ENCODE measurements around the gene FADS1.

The FADS1 gene

DNA sequence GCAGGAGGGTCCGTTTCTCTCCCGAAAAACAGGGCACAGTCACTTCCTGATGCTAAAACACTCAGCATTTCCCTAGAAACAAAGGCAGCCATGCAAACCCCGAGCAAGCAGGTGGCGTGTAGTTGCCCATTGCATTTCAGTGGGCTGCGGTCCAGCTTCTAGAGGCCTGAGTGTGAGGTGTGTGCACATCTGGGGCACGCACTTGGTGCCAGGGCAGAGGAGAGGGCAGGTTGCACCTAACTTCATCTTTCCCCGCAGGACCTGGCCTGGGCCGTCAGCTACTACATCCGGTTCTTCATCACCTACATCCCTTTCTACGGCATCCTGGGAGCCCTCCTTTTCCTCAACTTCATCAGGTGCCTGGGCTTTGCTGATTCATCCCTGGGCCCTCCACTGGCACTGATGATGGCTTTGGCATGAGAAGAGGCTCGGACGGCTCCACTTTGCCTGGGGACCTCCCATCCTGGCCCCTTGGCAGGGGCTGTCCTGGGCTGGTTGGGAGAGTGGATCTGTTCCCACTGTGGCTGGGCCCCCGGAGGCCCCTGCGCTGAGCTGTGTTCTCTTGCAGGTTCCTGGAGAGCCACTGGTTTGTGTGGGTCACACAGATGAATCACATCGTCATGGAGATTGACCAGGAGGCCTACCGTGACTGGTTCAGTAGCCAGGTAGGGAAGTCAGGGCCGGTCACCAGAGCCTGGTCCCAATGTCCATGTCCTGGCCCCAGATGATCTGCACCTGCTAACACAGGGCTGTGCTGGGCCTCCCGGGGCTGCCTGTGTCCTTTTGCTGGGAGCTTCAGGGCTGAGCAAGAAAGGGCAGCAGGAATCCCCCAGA, 46.1 kb upstream of the FADS1 start:
- ATAC-seq, result no peak
- TF ChIP-seq ZFP30 (CRISPR knock-in tag; IDR thresholded peaks at IDR 0.05), result no peak
- no peak for TF ChIP-seq GLIS3 (CRISPR knock-in tag; IDR thresholded peaks at IDR 0.05)
- no peak for TF ChIP-seq PPARA (CRISPR knock-in tag; IDR thresholded peaks at IDR 0.05; ENCODE audit: borderline replicate concordance)
- TF ChIP-seq, protein P1, sequence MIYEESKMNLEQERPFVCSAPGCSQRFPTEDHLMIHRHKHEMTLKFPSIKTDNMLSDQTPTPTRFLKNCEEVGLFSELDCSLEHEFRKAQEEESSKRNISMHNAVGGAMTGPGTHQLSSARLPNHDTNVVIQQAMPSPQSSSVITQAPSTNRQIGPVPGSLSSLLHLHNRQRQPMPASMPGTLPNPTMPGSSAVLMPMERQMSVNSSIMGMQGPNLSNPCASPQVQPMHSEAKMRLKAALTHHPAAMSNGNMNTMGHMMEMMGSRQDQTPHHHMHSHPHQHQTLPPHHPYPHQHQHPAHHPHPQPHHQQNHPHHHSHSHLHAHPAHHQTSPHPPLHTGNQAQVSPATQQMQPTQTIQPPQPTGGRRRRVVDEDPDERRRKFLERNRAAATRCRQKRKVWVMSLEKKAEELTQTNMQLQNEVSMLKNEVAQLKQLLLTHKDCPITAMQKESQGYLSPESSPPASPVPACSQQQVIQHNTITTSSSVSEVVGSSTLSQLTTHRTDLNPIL (CRISPR knock-in tag; IDR thresholded peaks at IDR 0.05; ENCODE audit: low read depth), result no peak
- no peak for TF ChIP-seq TCF4 (CRISPR knock-in tag; IDR thresholded peaks at IDR 0.05; ENCODE audit: borderline replicate concordance)
- TF ChIP-seq ZNF8 (CRISPR knock-in tag; IDR thresholded peaks at IDR 0.05), result no peak
- TF ChIP-seq OSR1 (CRISPR knock-in tag; IDR thresholded peaks at IDR 0.05), result no peak
- TF ChIP-seq RARB (CRISPR knock-in tag; IDR thresholded peaks at IDR 0.05), result no peak
- no peak for TF ChIP-seq CSDC2 (CRISPR knock-in tag; IDR thresholded peaks at IDR 0.05)
- no peak for TF ChIP-seq ESRRG (CRISPR knock-in tag; IDR thresholded peaks at IDR 0.05)
- TF ChIP-seq TSHZ2 (CRISPR knock-in tag; IDR thresholded peaks at IDR 0.05), result no peak
- TF ChIP-seq SNAI2 (CRISPR knock-in tag; IDR thresholded peaks at IDR 0.05), result no peak
- TF ChIP-seq POU6F1 (CRISPR knock-in tag; IDR thresholded peaks at IDR 0.05; ENCODE audit: borderline replicate concordance, low read depth), result no peak
- TF ChIP-seq ISL1 (CRISPR knock-in tag; IDR thresholded peaks at IDR 0.05), result no peak
- TF ChIP-seq, protein P2, sequence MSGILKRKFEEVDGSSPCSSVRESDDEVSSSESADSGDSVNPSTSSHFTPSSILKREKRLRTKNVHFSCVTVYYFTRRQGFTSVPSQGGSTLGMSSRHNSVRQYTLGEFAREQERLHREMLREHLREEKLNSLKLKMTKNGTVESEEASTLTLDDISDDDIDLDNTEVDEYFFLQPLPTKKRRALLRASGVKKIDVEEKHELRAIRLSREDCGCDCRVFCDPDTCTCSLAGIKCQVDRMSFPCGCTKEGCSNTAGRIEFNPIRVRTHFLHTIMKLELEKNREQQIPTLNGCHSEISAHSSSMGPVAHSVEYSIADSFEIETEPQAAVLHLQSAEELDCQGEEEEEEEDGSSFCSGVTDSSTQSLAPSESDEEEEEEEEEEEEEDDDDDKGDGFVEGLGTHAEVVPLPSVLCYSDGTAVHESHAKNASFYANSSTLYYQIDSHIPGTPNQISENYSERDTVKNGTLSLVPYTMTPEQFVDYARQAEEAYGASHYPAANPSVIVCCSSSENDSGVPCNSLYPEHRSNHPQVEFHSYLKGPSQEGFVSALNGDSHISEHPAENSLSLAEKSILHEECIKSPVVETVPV (CRISPR knock-in tag; IDR thresholded peaks at IDR 0.05), result no peak
- TF ChIP-seq ZNF565 (CRISPR knock-in tag; conservative IDR thresholded peaks at IDR 0.05; ENCODE audit: low read depth), result no peak
- no peak for TF ChIP-seq TOX (CRISPR knock-in tag; IDR thresholded peaks at IDR 0.05; ENCODE audit: borderline replicate concordance)
- TF ChIP-seq, protein P3, sequence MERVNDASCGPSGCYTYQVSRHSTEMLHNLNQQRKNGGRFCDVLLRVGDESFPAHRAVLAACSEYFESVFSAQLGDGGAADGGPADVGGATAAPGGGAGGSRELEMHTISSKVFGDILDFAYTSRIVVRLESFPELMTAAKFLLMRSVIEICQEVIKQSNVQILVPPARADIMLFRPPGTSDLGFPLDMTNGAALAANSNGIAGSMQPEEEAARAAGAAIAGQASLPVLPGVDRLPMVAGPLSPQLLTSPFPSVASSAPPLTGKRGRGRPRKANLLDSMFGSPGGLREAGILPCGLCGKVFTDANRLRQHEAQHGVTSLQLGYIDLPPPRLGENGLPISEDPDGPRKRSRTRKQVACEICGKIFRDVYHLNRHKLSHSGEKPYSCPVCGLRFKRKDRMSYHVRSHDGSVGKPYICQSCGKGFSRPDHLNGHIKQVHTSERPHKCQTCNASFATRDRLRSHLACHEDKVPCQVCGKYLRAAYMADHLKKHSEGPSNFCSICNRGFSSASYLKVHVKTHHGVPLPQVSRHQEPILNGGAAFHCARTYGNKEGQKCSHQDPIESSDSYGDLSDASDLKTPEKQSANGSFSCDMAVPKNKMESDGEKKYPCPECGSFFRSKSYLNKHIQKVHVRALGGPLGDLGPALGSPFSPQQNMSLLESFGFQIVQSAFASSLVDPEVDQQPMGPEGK (CRISPR knock-in tag; IDR thresholded peaks at IDR 0.05; ENCODE audit: borderline replicate concordance), result no peak

DNA sequence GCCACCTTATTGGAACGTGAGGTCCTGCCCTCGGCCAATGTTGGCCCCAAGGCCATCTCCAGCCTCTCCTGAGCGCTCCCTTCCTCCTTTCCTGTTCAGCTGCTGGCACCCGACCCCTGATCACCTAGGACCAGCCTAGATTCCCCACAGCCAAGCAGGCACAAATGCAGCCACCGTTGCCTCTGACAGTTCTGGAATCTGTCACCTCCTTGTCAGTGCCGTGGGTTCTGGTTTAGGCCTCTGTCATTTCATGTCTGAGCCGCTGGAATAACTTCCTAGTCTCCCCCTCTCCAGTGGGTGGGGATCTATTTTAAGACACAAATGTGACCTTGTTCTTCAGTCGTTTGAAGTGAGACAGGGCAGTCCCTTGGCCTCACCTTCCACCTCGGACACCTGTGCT, 44.8 kb upstream of the FADS1 start:
- no peak for ATAC-seq
- TF ChIP-seq ZNF565 (CRISPR knock-in tag; conservative IDR thresholded peaks at IDR 0.05; ENCODE audit: low read depth) (no peak), ZFP30 (CRISPR knock-in tag; IDR thresholded peaks at IDR 0.05) (no peak)
- TF ChIP-seq, protein P3 (CRISPR knock-in tag; IDR thresholded peaks at IDR 0.05; ENCODE audit: borderline replicate concordance), result no peak

Data from SK-N-SH treated with all-trans-retinoic acid at 6 μM for 48 hours (cell line).